Bone marrow (tissue), 2 donors: ENCODE data around the gene MSI2.

Experiments used
- DNase-seq, 2 donors: peaks; one replicate each; lab custom pipeline; 2025; lab: John Stamatoyannopoulos, UW

Gene MSI2

GRCh38 chr17:57395721-57396321, 139.5 kb downstream of the MSI2 start:
- DNase-seq, result no peak

- no peak for DNase-seq
Measured at GRCh38 chr17:57396511-57396921, 140.2 kb downstream of the MSI2 start.

GRCh38 chr17:57397402-57397801, 141.1 kb downstream of the MSI2 start:
- no peak for DNase-seq

- no peak for DNase-seq
Measured at GRCh38 chr17:57399690-57400089, 143.4 kb downstream of the MSI2 start.

GRCh38 chr17:57400648-57401047, 144.3 kb downstream of the MSI2 start:
- no peak for DNase-seq

- DNase-seq, result no peak
Measured at GRCh38 chr17:57401556-57402488, 145.5 kb downstream of the MSI2 start.

GRCh38 chr17:57402681-57403180, 146.4 kb downstream of the MSI2 start:
- DNase-seq, result no peak

- DNase-seq, result no peak
Measured at GRCh38 chr17:57403236-57403635, 146.9 kb downstream of the MSI2 start.

GRCh38 chr17:57404073-57404472, 147.8 kb downstream of the MSI2 start:
- no peak for DNase-seq

GRCh38 chr17:57404795-57405490, 148.6 kb downstream of the MSI2 start:
- DNase-seq, result no peak

- DNase-seq, result no peak
Measured at GRCh38 chr17:57405491-57406072, 149.3 kb downstream of the MSI2 start.

GRCh38 chr17:57406131-57406980, 150.0 kb downstream of the MSI2 start:
- DNase-seq, result no peak

- no peak for DNase-seq
Measured at GRCh38 chr17:57406981-57407286, 150.6 kb downstream of the MSI2 start.

GRCh38 chr17:57407287-57408070, 151.2 kb downstream of the MSI2 start:
- no peak for DNase-seq

- DNase-seq, result peak in 1 of 2 donors; percentile 77
Measured at GRCh38 chr17:57408071-57408811, 151.9 kb downstream of the MSI2 start.

GRCh38 chr17:57410169-57410568, 153.8 kb downstream of the MSI2 start:
- DNase-seq, result no peak

- DNase-seq, result no peak
Measured at GRCh38 chr17:57412520-57413096, 156.3 kb downstream of the MSI2 start.

GRCh38 chr17:57413848-57414651, 157.7 kb downstream of the MSI2 start:
- DNase-seq, result no peak

GRCh38 chr17:57415751-57416207, 159.5 kb downstream of the MSI2 start:
- no peak for DNase-seq
